Esophagus muscularis mucosa (tissue), 3 donors: Measurements from ENCODE around the gene MRPS22.

Experiments used
- POLR2AphosphoS5 ChIP-seq, 2 donors: sonication (generic); formaldehyde crosslinking; IDR thresholded peaks; one replicate each; pipeline ENCODE4 v1.6.1; 2017; ENCODE audit warnings: antibody characterized with exemption in 2 of 2
- TF ChIP-seq, protein P1 (sequence below), 3 experiments: fragments of 200-600 bp in 2 of 3; fragments of 450-650 bp in 1 of 3; sonication (generic) in 2 of 3; IDR thresholded peaks; one replicate each; pipeline ENCODE4 v1.5.1; 2017 to 2019; ENCODE audit warnings: antibody characterized with exemption in 3 of 3, mild to moderate bottlenecking in 2 of 3, moderate library complexity in 1 of 3

DNA sequence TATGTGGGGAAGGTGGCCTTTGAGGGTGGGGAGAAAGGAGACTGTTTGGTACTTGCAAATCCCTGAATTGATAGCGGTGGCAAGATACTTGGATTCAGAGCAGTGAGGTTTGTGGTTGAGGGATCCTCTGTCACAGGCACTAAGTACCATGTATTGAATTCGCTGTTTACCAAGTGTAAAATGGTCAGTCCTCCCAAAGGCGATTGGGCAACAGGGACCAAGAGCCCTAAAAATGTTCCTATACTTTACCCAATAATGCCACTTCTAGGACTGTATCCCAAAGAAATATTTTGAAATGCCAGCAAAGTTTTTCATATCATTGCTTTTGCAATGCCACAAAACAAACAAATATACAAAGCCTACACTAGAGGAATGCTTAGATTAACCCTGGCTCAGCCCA lies 43.4 kb upstream of the MRPS22 start:
- no peak for TF ChIP-seq POLR2AphosphoS5 (IDR thresholded peaks at IDR 0.05)
- TF ChIP-seq, protein P1, sequence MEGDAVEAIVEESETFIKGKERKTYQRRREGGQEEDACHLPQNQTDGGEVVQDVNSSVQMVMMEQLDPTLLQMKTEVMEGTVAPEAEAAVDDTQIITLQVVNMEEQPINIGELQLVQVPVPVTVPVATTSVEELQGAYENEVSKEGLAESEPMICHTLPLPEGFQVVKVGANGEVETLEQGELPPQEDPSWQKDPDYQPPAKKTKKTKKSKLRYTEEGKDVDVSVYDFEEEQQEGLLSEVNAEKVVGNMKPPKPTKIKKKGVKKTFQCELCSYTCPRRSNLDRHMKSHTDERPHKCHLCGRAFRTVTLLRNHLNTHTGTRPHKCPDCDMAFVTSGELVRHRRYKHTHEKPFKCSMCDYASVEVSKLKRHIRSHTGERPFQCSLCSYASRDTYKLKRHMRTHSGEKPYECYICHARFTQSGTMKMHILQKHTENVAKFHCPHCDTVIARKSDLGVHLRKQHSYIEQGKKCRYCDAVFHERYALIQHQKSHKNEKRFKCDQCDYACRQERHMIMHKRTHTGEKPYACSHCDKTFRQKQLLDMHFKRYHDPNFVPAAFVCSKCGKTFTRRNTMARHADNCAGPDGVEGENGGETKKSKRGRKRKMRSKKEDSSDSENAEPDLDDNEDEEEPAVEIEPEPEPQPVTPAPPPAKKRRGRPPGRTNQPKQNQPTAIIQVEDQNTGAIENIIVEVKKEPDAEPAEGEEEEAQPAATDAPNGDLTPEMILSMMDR (IDR thresholded peaks at IDR 0.05): no peak
